Stimulated activated CD4-positive, alpha-beta T cell treated with anti-CD3 and anti-CD28 coated beads, Interleukin-12 subunit alpha, Interleukin-12 subunit beta, amount 100 ng/mL, for 24 hours (primary cell): ENCODE measurements around the gene ADGRD2.

Experiments used
- DNase-seq, 2 experiments: peaks; one replicate each; pipeline ENCODE4 v3.0.0-alpha.2; 2020; ENCODE audit warnings: low read depth in 2 of 2

Gene ADGRD2

DNA sequence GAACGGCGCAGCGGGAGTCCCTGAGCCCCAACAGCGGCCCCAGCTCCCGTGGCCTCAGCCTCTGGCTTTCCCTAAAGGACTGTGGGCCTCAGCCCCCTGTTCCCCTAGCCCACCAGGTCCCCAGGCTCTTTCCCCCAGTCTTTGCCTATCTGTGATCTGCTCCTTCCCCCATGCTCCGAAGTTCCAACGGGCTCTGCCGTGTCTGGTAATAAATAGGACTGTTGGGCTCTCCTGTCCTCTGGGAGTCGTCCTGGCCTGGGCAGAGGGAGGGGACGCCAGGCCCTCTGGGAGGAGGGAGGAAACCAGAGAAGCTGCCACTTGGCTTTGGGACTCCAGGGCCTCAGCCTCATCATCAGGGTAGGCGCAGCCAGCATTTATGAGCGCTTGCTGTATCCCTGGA lies 28.1 kb downstream of the ADGRD2 start:
- no peak for DNase-seq

GRCh38 chr9:124479371-124479770 lies 29.1 kb downstream of the ADGRD2 start:
- no peak for DNase-seq

DNA sequence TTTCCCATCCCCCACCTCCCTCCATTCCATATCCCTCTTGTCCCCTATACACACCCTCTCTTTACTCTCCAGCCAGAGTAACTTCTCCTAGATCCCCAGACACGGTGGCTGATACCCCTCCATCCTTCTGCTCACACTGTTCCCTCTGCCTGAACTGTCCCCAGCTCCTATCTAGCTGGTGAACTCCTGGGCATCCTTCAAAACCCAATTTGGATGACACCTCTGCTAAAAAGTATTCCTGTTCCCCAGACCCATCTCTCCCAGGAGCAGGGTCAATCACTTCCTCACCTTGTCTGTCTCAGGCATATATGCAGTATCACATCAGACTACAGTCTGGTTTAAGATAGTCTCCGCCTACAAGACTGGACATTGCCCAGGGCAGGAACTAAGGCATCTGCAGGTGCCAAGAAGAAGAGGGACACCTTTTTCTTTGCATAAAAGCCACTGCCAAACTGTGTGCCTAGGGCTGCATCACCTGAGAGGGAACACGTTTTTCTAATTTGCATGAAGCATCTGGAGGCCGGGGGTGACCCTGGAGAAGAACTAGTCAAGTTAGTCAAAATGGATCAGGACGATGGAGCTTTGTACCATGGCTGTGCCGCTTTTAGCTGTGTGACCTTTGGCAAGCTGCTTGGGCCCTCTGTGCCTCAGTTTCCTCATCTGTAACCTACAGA lies 29.8 kb downstream of the ADGRD2 start:
- no peak for DNase-seq

- DNase-seq = no peak
Observed at GRCh38 chr9:124480621-124480981, 30.4 kb downstream of the ADGRD2 start.

DNA sequence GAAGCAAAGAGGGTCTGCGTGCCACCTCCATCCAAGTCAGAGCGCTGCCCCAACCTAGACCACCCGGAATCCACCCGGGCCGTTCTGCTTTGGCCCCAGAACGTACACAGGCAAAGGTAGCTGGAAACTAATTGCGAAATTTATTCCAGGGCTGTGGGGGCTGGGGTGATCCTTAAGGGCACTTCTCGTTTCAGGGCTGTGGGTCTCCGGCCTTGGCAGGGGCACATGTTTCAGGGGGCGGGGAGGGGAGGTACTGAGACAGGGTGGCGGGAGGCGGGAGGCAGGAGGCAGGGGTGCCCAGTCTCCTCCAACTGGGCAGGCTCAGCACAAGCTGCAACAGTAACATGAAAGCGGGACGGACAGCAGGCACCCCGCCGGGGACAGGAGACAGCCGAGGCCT lies 30.9 kb downstream of the ADGRD2 start:
- no peak for DNase-seq

DNA sequence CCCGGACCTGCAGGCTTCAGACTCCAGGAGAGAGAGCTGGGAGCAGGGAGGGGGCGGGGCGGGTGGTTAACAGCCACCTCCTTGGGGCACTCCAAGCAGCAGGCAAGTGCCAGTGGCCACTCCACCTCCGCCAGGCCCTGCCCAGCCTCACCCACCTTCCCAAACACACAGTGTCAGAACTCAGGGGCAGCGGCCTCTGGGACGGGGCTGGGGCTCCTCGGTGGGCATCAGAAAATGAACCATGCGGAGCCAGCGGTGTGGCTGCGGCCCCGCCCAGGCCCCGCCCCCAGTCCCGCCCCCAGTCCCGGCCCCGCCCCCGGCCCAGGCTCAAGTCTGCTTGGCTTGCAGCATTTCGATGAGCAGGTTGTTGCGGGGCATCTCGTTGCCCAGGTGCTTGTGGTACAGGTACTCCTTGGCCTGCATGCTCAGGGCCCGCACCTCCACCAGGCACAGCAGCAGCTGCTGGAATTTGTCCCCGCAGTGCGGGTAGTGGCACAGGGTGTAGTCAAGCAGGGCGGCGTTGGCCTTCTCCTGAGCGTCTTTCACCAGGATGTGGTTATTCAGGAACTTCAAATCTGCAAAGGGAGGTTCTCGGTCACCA lies 32.3 kb downstream of the ADGRD2 start:
- DNase-seq = no peak

DNA sequence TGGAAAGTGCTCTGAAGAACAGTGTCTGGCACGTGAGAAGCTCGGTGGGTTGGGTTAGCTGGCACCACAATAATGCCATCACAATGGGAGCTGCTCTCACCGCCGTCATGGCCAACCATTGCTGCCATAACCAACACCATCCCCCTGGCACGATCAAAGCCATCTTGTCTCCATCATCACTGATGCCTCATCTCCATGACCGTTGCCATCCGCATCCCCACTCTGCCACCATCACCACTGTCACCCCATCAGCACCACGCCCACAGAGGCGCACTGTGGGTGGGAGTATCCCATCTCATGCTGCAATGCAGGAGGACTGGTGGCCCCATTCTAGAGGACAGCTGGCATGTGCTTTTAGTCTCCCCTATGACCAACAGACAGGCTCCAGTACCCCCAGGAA lies 33.2 kb downstream of the ADGRD2 start:
- DNase-seq = no peak

DNA sequence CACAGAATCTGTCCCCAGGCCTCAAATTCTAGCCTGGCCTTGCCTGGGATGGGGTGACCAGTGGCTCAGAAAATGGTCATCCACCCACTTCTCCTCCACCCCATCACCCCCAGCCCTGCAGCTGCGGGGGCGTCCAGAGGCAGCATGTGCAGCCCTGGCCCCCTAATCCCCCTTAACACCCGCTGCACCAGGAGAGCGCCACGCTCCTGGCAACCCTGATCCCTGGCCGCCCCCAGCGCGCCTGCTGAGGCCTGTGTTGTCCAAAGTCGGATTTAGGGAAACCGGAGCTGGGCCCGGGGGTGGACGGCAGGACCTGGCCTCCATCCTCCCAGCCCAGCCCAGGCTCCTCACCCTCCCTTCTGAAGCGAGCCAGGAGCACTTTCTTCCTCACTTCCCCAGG lies 35.0 kb downstream of the ADGRD2 start:
- no peak for DNase-seq

DNA sequence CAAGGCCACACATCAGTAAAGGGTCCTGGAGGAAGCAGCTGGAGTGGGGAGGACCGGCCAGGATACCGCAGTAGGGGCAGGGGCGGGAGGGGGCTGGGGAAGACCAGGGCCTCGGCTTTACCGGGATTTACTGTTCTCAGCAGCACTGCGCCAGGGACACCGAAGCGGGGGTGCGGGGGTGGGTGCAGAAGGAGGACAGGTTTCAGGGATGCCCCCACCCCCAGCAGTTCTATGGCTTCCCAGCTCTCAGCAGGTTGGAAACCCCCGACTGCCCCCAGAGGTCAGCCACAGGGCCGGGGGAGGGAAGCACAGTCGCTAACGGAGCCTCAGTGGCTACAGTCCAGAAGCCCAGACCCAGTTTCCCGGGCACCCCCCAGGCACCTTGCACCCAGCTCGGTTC lies 35.7 kb downstream of the ADGRD2 start:
- DNase-seq = no peak

DNA sequence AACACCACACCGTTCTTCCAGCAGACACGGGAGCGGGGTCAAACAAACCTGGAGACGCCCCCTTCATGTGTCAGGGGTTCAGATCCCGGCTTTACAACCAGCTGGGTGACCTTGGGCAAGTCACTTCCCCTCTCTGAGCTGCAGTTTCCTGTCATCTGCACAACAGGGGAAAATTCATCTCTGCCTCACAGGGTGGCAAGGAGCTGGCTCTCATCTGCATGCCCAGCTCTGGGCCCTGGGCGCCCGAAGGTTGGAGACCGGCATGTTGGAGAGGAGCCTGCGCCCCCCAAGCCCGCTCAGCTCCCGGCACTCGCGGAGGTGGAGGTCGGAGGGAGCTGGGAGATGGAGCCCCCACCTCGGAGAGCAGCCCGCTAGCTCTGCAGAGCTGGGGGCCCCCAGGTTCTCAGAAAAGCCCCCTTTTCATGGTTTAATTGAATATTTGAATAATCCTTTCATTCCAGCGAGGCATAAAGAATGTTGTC lies 36.6 kb downstream of the ADGRD2 start:
- no peak for DNase-seq

GRCh38 chr9:124487260-124488182 lies 37.3 kb downstream of the ADGRD2 start:
- no peak for DNase-seq

GRCh38 chr9:124488641-124489210 lies 38.5 kb downstream of the ADGRD2 start:
- DNase-seq = no peak

DNA sequence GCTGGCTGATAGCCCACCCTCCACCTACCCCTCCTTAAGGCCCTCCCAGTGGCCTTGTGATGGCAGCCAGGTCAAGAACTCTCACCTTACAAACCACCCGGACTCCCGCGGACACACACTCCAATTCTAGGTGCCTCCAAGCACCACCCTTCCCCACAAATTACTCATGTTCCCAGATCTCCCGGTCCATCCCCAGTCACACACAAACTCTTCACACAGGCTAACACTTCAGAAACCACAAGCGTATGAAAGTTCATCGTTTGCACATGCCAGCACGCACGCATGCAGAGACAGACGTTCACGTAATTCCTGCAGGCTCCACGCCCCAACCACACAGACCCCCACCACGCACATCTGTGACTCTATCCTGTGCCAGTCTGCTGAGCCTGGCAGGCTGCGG lies 39.0 kb downstream of the ADGRD2 start:
- no peak for DNase-seq

- DNase-seq = no peak
Observed at GRCh38 chr9:124490004-124490403, 39.8 kb downstream of the ADGRD2 start.

DNA sequence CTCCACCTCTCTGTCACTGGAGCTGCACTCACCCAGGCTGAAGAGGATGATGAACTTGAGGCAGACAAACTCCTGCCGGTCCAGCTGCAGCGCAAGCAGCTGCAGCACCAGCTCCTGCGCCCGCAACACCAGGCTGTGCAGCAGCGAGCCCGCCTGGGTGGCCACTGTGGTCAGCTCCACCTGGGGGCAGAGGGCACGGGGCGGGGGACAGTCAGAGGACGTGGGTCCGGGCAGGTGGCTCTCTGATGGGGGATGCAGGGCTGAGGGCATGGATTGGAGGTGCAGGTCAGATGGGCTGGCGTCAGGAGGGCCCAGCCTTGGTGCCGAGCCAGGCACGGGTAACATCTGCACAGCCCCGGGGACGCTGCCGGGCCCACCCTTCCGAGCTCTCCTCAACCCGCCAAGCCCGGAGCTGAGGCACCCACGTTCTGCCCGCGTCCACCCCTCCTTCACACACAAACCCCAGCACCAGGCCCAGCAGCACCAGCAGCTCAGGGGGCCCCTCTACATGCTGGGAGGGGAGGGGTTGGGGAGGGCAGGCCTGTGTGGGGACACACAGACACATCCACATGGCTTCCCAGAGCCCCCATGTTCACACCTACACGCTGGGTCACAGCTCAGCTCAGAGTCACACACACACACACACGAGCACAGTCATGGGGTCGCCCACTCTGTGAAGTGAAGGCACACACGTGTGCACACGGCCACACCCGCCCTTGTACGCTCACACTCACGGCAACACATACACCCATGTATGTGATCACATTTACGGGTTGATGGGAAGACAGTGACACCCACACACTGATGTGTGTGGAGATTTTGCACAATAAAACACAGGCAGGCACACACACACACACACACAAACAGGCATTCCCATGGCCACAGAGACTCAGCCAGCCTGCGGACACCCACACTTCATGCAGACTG lies 41.1 kb downstream of the ADGRD2 start:
- no peak for DNase-seq

DNA sequence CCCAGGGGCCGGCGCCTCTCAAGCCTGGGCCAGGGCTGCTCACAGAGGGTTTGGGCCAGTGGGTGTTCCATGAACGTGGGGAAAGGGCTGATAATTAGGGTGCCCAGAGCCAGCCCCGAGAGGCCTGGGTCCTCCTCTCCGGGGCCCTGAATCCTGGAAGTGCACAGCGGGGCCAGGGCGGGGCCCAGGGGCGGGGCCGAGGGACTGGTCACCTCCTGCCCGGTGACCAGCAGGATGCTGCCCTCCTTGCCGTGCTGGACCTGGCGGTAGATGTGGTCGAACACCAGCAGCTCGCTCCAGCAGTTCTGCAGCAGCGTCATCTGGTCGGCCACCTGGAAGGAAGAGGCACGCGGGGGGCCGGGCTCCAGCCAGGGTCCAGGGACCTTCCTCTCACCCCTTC lies 42.6 kb downstream of the ADGRD2 start:
- no peak for DNase-seq

- no peak for DNase-seq
Observed at GRCh38 chr9:124493218-124493617, 43.0 kb downstream of the ADGRD2 start.

GRCh38 chr9:124493794-124494479 lies 43.7 kb downstream of the ADGRD2 start:
- DNase-seq = no peak

DNA sequence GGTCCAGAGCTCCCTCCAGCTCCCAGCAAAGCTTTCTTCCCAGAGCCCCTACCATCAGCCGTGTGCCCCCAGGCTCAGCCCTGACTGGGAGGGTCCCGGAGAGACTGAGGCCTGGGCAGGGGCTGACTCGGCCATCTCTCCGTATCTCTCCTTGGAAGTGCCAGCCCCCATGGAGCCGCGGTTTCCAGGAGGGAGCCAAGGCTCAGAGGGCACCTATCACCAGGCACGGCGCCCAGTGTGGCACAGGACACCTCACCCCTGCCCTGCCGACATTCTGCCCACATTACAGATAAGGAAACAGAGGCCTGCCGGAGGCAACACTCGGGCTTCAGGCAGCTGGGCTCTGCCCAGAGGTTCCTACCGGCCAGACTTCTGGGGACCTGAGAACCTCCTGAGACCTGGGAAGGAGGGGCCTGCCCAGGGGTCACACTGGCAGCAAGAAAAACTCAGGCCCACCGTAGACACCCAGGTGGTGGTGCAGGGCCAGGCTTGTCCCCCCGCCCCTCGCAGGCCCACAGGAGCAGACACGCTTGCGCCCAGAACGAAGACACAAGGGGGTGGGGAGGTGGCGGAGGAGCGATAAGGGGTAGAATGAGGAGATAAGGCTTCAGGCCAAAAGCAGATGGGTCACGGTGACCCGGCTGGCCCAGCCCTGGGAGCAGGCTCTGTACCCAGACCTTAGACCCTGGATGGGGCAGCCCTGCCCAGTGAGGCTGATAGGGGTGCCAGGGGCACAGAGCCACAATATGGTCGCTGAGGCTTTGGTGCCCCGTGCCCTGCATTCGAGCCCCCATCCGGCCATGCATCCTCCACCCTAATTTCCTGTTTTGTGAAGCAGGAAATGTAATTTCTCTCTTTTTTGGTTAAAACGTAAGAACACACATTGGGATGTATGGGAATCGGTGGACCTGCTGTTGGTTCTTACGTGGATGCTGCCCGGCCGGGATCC lies 45.1 kb downstream of the ADGRD2 start:
- DNase-seq = no peak

GRCh38 chr9:124496075-124496449 lies 45.8 kb downstream of the ADGRD2 start:
- no peak for DNase-seq
